ENCODE results near the gene SNRPD1.

Gene SNRPD1

GRCh38 chr18:21599585-21600525, 12.3 kb upstream of the SNRPD1 start (continued):
- TF ChIP-seq ZNF624 (tag by site-specific recombination; IDR thresholded peaks at IDR 0.05): no peak
- no peak for TF ChIP-seq ZBTB44 (tag by site-specific recombination; IDR thresholded peaks at IDR 0.05)
- TF ChIP-seq ZNF585B (tag by site-specific recombination; IDR thresholded peaks at IDR 0.05): no peak
- TF ChIP-seq BCL6B (tag by site-specific recombination; IDR thresholded peaks at IDR 0.05): no peak
- TF ChIP-seq ZNF660 (tag by site-specific recombination; IDR thresholded peaks at IDR 0.05): no peak
- TF ChIP-seq ZNF302 (tag by site-specific recombination; IDR thresholded peaks at IDR 0.05; ENCODE audit: low read depth): 0 out of 2 replicates have a peak, but pooled peaks have one; percentile 8
- no peak for TF ChIP-seq ZNF138 (tag by site-specific recombination; IDR thresholded peaks at IDR 0.05; ENCODE audit: borderline replicate concordance)
- TF ChIP-seq ZNF514 (tag by site-specific recombination; IDR thresholded peaks at IDR 0.05): no peak
- TF ChIP-seq ZNF175 (tag by site-specific recombination; IDR thresholded peaks at IDR 0.05): no peak
- no peak for TF ChIP-seq ZNF292 (tag by site-specific recombination; IDR thresholded peaks at IDR 0.05; ENCODE audit: borderline replicate concordance, low read depth)
- TF ChIP-seq ZNF529 (tag by site-specific recombination; IDR thresholded peaks at IDR 0.05; ENCODE audit: insufficient replicate concordance): no peak
- peak; percentile 85 for TF ChIP-seq ZNF777 (tag by site-specific recombination; IDR thresholded peaks at IDR 0.05; ENCODE audit: borderline replicate concordance)
- TF ChIP-seq ZNF707 (tag by site-specific recombination; IDR thresholded peaks at IDR 0.05): no peak
- TF ChIP-seq ZNF280D (tag by site-specific recombination; IDR thresholded peaks at IDR 0.05): no peak
- TF ChIP-seq ZNF654 (tag by site-specific recombination; IDR thresholded peaks at IDR 0.05; ENCODE audit: low read depth): no peak
- TF ChIP-seq ZNF830 (tag by site-specific recombination; IDR thresholded peaks at IDR 0.05; ENCODE audit: low read depth): no peak
- no peak for TF ChIP-seq ZNF549 (tag by site-specific recombination; IDR thresholded peaks at IDR 0.05)
- TF ChIP-seq ZNF223 (tag by site-specific recombination; IDR thresholded peaks at IDR 0.05): no peak
- no peak for TF ChIP-seq ZNF214 (tag by site-specific recombination; IDR thresholded peaks at IDR 0.05; ENCODE audit: borderline replicate concordance)
- TF ChIP-seq ZNF677 (tag by site-specific recombination; IDR thresholded peaks at IDR 0.05): no peak
- TF ChIP-seq ZNF670 (tag by site-specific recombination; IDR thresholded peaks at IDR 0.05; ENCODE audit: low read depth): no peak
- no peak for TF ChIP-seq ZNF510 (tag by site-specific recombination; IDR thresholded peaks at IDR 0.05; ENCODE audit: insufficient replicate concordance)
- no peak for TF ChIP-seq ZNF211 (tag by site-specific recombination; IDR thresholded peaks at IDR 0.05; ENCODE audit: low read depth)
- TF ChIP-seq IKZF3 (tag by site-specific recombination; IDR thresholded peaks at IDR 0.05): no peak
- no peak for TF ChIP-seq ZBTB8A (tag by site-specific recombination; IDR thresholded peaks at IDR 0.05)
- no peak for TF ChIP-seq ZNF473 (tag by site-specific recombination; IDR thresholded peaks at IDR 0.05)
- TF ChIP-seq ZNF350 (tag by site-specific recombination; IDR thresholded peaks at IDR 0.05): no peak
- TF ChIP-seq ZNF747 (tag by site-specific recombination; IDR thresholded peaks at IDR 0.05): no peak
- no peak for TF ChIP-seq ZNF366 (tag by site-specific recombination; conservative IDR thresholded peaks at IDR 0.05)
- no peak for TF ChIP-seq ZNF610 (tag by site-specific recombination; IDR thresholded peaks at IDR 0.05; ENCODE audit: borderline replicate concordance)
- 0 out of 2 replicates have a peak, but pooled peaks have one; percentile 27 for TF ChIP-seq KLF7 (tag by site-specific recombination; IDR thresholded peaks at IDR 0.05; ENCODE audit: borderline replicate concordance)
- no peak for TF ChIP-seq ZNF324 (tag by site-specific recombination; IDR thresholded peaks at IDR 0.05)
- TF ChIP-seq ZNF580 (tag by site-specific recombination; IDR thresholded peaks at IDR 0.05): no peak
- TF ChIP-seq SP7 (tag by site-specific recombination; IDR thresholded peaks at IDR 0.05): no peak
